ENCODE results near the gene MOCS3.

GRCh38 chr20:50913690-50914375, 44.8 kb upstream of the MOCS3 start:
- TF ChIP-seq EZH2 (IDR thresholded peaks at IDR 0.05) (no peak), POLR2AphosphoS5 (IDR thresholded peaks at IDR 0.05; ENCODE audit: borderline replicate concordance, low read depth, low read length) (no peak)

All from SK-N-MC (cell line).